ENCODE data around the gene FNBP1.

FNBP1 gene

GRCh38 chr9:129873563-129874190 is 169.3 kb downstream of the FNBP1 start:
- Histone ChIP-seq H2BK120ac (ENCODE audit: low read depth, low read length) (no peak overlapping the region), H3K27me3 (ENCODE audit: control insufficient read depth in 3 of 3, insufficient read depth in 3 of 3, low read depth in 1 of 3, low read length in 3 of 3) (no peaks in the 10 kb centered on the region), H3K4me3 (ENCODE audit: low read length in 2 of 2) (no peak overlapping the region), H2BK15ac (ENCODE audit: low read length) (no peak overlapping the region), H3K9ac (ENCODE audit: low read depth, low read length, poor library complexity) (no peak overlapping the region), H2BK12ac (ENCODE audit: low read length) (no peak overlapping the region), H3K4me1 (ENCODE audit: control insufficient read depth in 2 of 2, insufficient read depth in 1 of 2, low read depth in 1 of 2, low read length in 2 of 2) (peaks cover 0 to 2% of the 10 kb centered on the region in 2 donors), H3K36me3 (replicated peaks in 1 of 2; ENCODE audit: control insufficient read depth in 2 of 2, insufficient read depth in 2 of 2, low read length in 2 of 2) (peaks cover 12 to 39% of the 10 kb centered on the region in 2 donors), H3K9me3 (replicated peaks in 1 of 2; ENCODE audit: control insufficient read depth in 2 of 2, insufficient read depth in 1 of 2, low read depth in 1 of 2, low read length in 2 of 2) (peaks cover 0 to 3% of the 10 kb centered on the region in 2 donors), H4K8ac (ENCODE audit: low read depth, low read length) (no peak overlapping the region), H2AK5ac (ENCODE audit: low read depth, low read length) (no peak overlapping the region), H4K91ac (ENCODE audit: low read depth, low read length, poor library complexity) (no peak overlapping the region), H3K4me2 (ENCODE audit: insufficient read depth, low read length, poor library complexity, severe bottlenecking) (no peak overlapping the region), H3K4ac (ENCODE audit: low read length) (no peak overlapping the region), H3K18ac (ENCODE audit: low read length) (no peak overlapping the region), H3K79me1 (ENCODE audit: low read depth, low read length) (peaks cover 2% of the 10 kb centered on the region), H3K14ac (ENCODE audit: low read length) (no peak overlapping the region), H3K23ac (ENCODE audit: low read depth, low read length, poor library complexity) (no peak overlapping the region), H2BK5ac (ENCODE audit: low read length) (no peak overlapping the region), H2AFZ (ENCODE audit: low read length) (no peak overlapping the region), H3K27ac (replicated peaks; ENCODE audit: low read length) (no peak overlapping the region)
- DNase-seq (ENCODE audit: low spot score) = no peak
- no CpG with 5 or more reads among the region's 16 CpGs for WGBS, 2 donors (ENCODE audit: extremely low coverage in 2 of 2, insufficient read length in 2 of 2, insufficient replicate concordance in 1 of 2)

- peaks cover 3% of the 10 kb centered on the region for H3K79me1 ChIP-seq (ENCODE audit: low read depth, low read length)
- H2AFZ ChIP-seq (ENCODE audit: low read length) = no peak overlapping the region
- no peak overlapping the region for H2BK12ac ChIP-seq (ENCODE audit: low read length)
- H3K18ac ChIP-seq (ENCODE audit: low read length) = no peak overlapping the region
- DNase-seq (ENCODE audit: low spot score) = no peak
- H3K27me3 ChIP-seq (ENCODE audit: control insufficient read depth in 3 of 3, insufficient read depth in 3 of 3, low read depth in 1 of 3, low read length in 3 of 3) = no peaks in the 10 kb centered on the region
- no peak overlapping the region for H3K23ac ChIP-seq (ENCODE audit: low read depth, low read length, poor library complexity)
- H3K4me3 ChIP-seq (ENCODE audit: low read length in 2 of 2) = no peak overlapping the region
- peaks cover 0 to 3% of the 10 kb centered on the region in 2 donors for H3K9me3 ChIP-seq (replicated peaks in 1 of 2; ENCODE audit: control insufficient read depth in 2 of 2, insufficient read depth in 1 of 2, low read depth in 1 of 2, low read length in 2 of 2)
- no peak overlapping the region for H2AK5ac ChIP-seq (ENCODE audit: low read depth, low read length)
- no peak overlapping the region for H2BK120ac ChIP-seq (ENCODE audit: low read depth, low read length)
- H4K91ac ChIP-seq (ENCODE audit: low read depth, low read length, poor library complexity) = no peak overlapping the region
- peaks cover 0 to 2% of the 10 kb centered on the region in 2 donors for H3K4me1 ChIP-seq (ENCODE audit: control insufficient read depth in 2 of 2, insufficient read depth in 1 of 2, low read depth in 1 of 2, low read length in 2 of 2)
- peaks cover 13 to 39% of the 10 kb centered on the region in 2 donors for H3K36me3 ChIP-seq (replicated peaks in 1 of 2; ENCODE audit: control insufficient read depth in 2 of 2, insufficient read depth in 2 of 2, low read length in 2 of 2)
- H3K14ac ChIP-seq (ENCODE audit: low read length) = no peak overlapping the region
- WGBS, 2 donors (ENCODE audit: extremely low coverage in 2 of 2, insufficient read length in 2 of 2, insufficient replicate concordance in 1 of 2) = no CpG with 5 or more reads among the region's 11 CpGs
- no peak overlapping the region for H4K8ac ChIP-seq (ENCODE audit: low read depth, low read length)
- H3K4me2 ChIP-seq (ENCODE audit: insufficient read depth, low read length, poor library complexity, severe bottlenecking) = no peak overlapping the region
- H2BK5ac ChIP-seq (ENCODE audit: low read length) = no peak overlapping the region
- H3K9ac ChIP-seq (ENCODE audit: low read depth, low read length, poor library complexity) = no peak overlapping the region
- H3K4ac ChIP-seq (ENCODE audit: low read length) = no peak overlapping the region
- no peak overlapping the region for H3K27ac ChIP-seq (replicated peaks; ENCODE audit: low read length)
- no peak overlapping the region for H2BK15ac ChIP-seq (ENCODE audit: low read length)
Observed at GRCh38 chr9:129871046-129871445, 171.9 kb downstream of the FNBP1 start.

- Histone ChIP-seq H3K4me3 (ENCODE audit: low read length in 2 of 2) (no peak overlapping the region), H3K36me3 (replicated peaks in 1 of 2; ENCODE audit: control insufficient read depth in 2 of 2, insufficient read depth in 2 of 2, low read length in 2 of 2) (peaks cover 10 to 38% of the 10 kb centered on the region in 2 donors), H2BK15ac (ENCODE audit: low read length) (no peak overlapping the region), H2BK5ac (ENCODE audit: low read length) (no peak overlapping the region), H3K4me1 (ENCODE audit: control insufficient read depth in 2 of 2, insufficient read depth in 1 of 2, low read depth in 1 of 2, low read length in 2 of 2) (peaks cover 0 to 2% of the 10 kb centered on the region in 2 donors), H3K27me3 (ENCODE audit: control insufficient read depth in 3 of 3, insufficient read depth in 3 of 3, low read depth in 1 of 3, low read length in 3 of 3) (no peaks in the 10 kb centered on the region), H4K91ac (ENCODE audit: low read depth, low read length, poor library complexity) (no peak overlapping the region), H2BK120ac (ENCODE audit: low read depth, low read length) (no peak overlapping the region), H3K18ac (ENCODE audit: low read length) (peak overlapping the region; percentile 41), H3K79me1 (ENCODE audit: low read depth, low read length) (peaks cover 3% of the 10 kb centered on the region), H3K14ac (ENCODE audit: low read length) (no peak overlapping the region), H2AK5ac (ENCODE audit: low read depth, low read length) (peak overlapping the region; percentile 26), H3K27ac (replicated peaks; ENCODE audit: low read length) (no peak overlapping the region), H3K4me2 (ENCODE audit: insufficient read depth, low read length, poor library complexity, severe bottlenecking) (no peak overlapping the region), H3K9me3 (replicated peaks in 1 of 2; ENCODE audit: control insufficient read depth in 2 of 2, insufficient read depth in 1 of 2, low read depth in 1 of 2, low read length in 2 of 2) (peaks cover 0 to 3% of the 10 kb centered on the region in 2 donors), H2AFZ (ENCODE audit: low read length) (no peak overlapping the region), H3K4ac (ENCODE audit: low read length) (no peak overlapping the region), H2BK12ac (ENCODE audit: low read length) (no peak overlapping the region), H3K9ac (ENCODE audit: low read depth, low read length, poor library complexity) (peak overlapping the region; percentile 63), H3K23ac (ENCODE audit: low read depth, low read length, poor library complexity) (no peak overlapping the region), H4K8ac (ENCODE audit: low read depth, low read length) (peak overlapping the region; percentile 93)
- no peak for DNase-seq (ENCODE audit: low spot score)
- WGBS, 2 donors (ENCODE audit: extremely low coverage in 2 of 2, insufficient read length in 2 of 2, insufficient replicate concordance in 1 of 2) = no CpG with 5 or more reads among the region's 24 CpGs
Observed at GRCh38 chr9:129869585-129870501, 173.1 kb downstream of the FNBP1 start.

GRCh38 chr9:129868872-129869486 is 174.0 kb downstream of the FNBP1 start:
- Histone ChIP-seq H3K23ac (ENCODE audit: low read depth, low read length, poor library complexity) (peak overlapping the region; percentile 92), H2BK15ac (ENCODE audit: low read length) (no peak overlapping the region), H3K4ac (ENCODE audit: low read length) (no peak overlapping the region), H2BK5ac (ENCODE audit: low read length) (no peak overlapping the region), H3K14ac (ENCODE audit: low read length) (no peak overlapping the region), H3K27ac (replicated peaks; ENCODE audit: low read length) (no peak overlapping the region), H2AFZ (ENCODE audit: low read length) (no peak overlapping the region), H3K4me1 (ENCODE audit: control insufficient read depth in 2 of 2, insufficient read depth in 1 of 2, low read depth in 1 of 2, low read length in 2 of 2) (peaks cover 0 to 2% of the 10 kb centered on the region in 2 donors), H3K36me3 (replicated peaks in 1 of 2; ENCODE audit: control insufficient read depth in 2 of 2, insufficient read depth in 2 of 2, low read length in 2 of 2) (peaks cover 7 to 32% of the 10 kb centered on the region in 2 donors), H3K18ac (ENCODE audit: low read length) (peak overlapping the region; percentile 19), H3K79me1 (ENCODE audit: low read depth, low read length) (peaks cover 1% of the 10 kb centered on the region), H3K4me3 (ENCODE audit: low read length in 2 of 2) (no peak overlapping the region), H2BK12ac (ENCODE audit: low read length) (no peak overlapping the region), H3K9ac (ENCODE audit: low read depth, low read length, poor library complexity) (no peak overlapping the region), H2AK5ac (ENCODE audit: low read depth, low read length) (peak overlapping the region; percentile 26), H4K8ac (ENCODE audit: low read depth, low read length) (no peak overlapping the region), H3K9me3 (replicated peaks in 1 of 2; ENCODE audit: control insufficient read depth in 2 of 2, insufficient read depth in 1 of 2, low read depth in 1 of 2, low read length in 2 of 2) (peaks cover 0 to 3% of the 10 kb centered on the region in 2 donors), H3K4me2 (ENCODE audit: insufficient read depth, low read length, poor library complexity, severe bottlenecking) (no peak overlapping the region), H4K91ac (ENCODE audit: low read depth, low read length, poor library complexity) (no peak overlapping the region), H2BK120ac (ENCODE audit: low read depth, low read length) (no peak overlapping the region), H3K27me3 (ENCODE audit: control insufficient read depth in 3 of 3, insufficient read depth in 3 of 3, low read depth in 1 of 3, low read length in 3 of 3) (no peaks in the 10 kb centered on the region)
- no CpG with 5 or more reads among the region's 28 CpGs for WGBS, 2 donors (ENCODE audit: extremely low coverage in 2 of 2, insufficient read length in 2 of 2, insufficient replicate concordance in 1 of 2)
- DNase-seq (ENCODE audit: low spot score) = no peak
